MG63 (cell line): ENCODE data around the gene VPS37D. TPM values are rescaled to one million over a fixed set of nuclear protein-coding genes. Genes with fewer than 3 reads are reported as not detected.

Experiments
- DNase-seq: peaks from one replicate; pipeline ENCODE4 v3.0.0-alpha.2; 2020
- H3K27me3 ChIP-seq: fragments of 250-450 bp; sonication (Bioruptor Pico); 2 replicates; pipeline ENCODE4 v1.5.1; 2020; ENCODE audit warnings: mild to moderate bottlenecking, moderate library complexity
- H3K36me3 ChIP-seq: fragments of 250-450 bp; sonication (Bioruptor Pico); 2 replicates; pipeline ENCODE4 v1.5.1; 2020; ENCODE audit warnings: mild to moderate bottlenecking, moderate library complexity
- H3K4me3 ChIP-seq: fragments of 250-450 bp; sonication (Bioruptor Pico); 2 replicates; pipeline ENCODE4 v1.5.1; 2020; ENCODE audit warnings: mild to moderate bottlenecking, moderate library complexity
- H3K9me3 ChIP-seq: fragments of 250-450 bp; sonication (Bioruptor Pico); 2 replicates; pipeline ENCODE4 v1.5.1; 2020; ENCODE audit warnings: mild to moderate bottlenecking, moderate library complexity
- total RNA-seq: library from RNA; depleted of rRNA; stranded (reverse); fragments of >200 nt; shearing (Covaris generic); gene quantifications from 2 replicates; pipeline ENCODE4 v1.2.3, GENCODE V29; 2014; ENCODE audit warnings: low replicate concordance

VPS37D gene
- total RNA-seq, 1 experiment from 2014 or later, result 1.4 TPM

GRCh38 chr7:73696372-73696771 is 28.7 kb downstream of the VPS37D start:
- no peaks in the 10 kb centered on the region for H3K9me3 ChIP-seq
- peaks cover 2% of the 10 kb centered on the region for H3K36me3 ChIP-seq
- H3K4me3 ChIP-seq, result no peak overlapping the region
- H3K27me3 ChIP-seq, result no peaks in the 10 kb centered on the region
- DNase-seq, result no peak

- H3K9me3 ChIP-seq, result no peaks in the 10 kb centered on the region
- no peak for DNase-seq
- no peak overlapping the region for H3K4me3 ChIP-seq
- no peaks in the 10 kb centered on the region for H3K27me3 ChIP-seq
- no peaks in the 10 kb centered on the region; the same call in 1 of the 2 replicates for H3K36me3 ChIP-seq
Measured at GRCh38 chr7:73698410-73698809, 30.8 kb downstream of the VPS37D start.

GRCh38 chr7:73699370-73700068 is 31.9 kb downstream of the VPS37D start:
- no peak overlapping the region for H3K4me3 ChIP-seq
- H3K9me3 ChIP-seq, result no peaks in the 10 kb centered on the region
- no peak for DNase-seq
- no peaks in the 10 kb centered on the region for H3K27me3 ChIP-seq
- H3K36me3 ChIP-seq, result no peaks in the 10 kb centered on the region

GRCh38 chr7:73700069-73700423 is 32.4 kb downstream of the VPS37D start:
- Histone ChIP-seq H3K27me3 (no peaks in the 10 kb centered on the region), H3K36me3 (no peaks in the 10 kb centered on the region), H3K4me3 (no peak overlapping the region), H3K9me3 (no peaks in the 10 kb centered on the region)
- DNase-seq, result no peak

GRCh38 chr7:73700581-73701134 is 33.0 kb downstream of the VPS37D start:
- Histone ChIP-seq H3K9me3 (no peaks in the 10 kb centered on the region), H3K27me3 (no peaks in the 10 kb centered on the region), H3K4me3 (no peak overlapping the region), H3K36me3 (no peaks in the 10 kb centered on the region)
- no peak for DNase-seq

- no peak for DNase-seq
- Histone ChIP-seq H3K9me3 (no peaks in the 10 kb centered on the region), H3K36me3 (no peaks in the 10 kb centered on the region), H3K27me3 (no peaks in the 10 kb centered on the region), H3K4me3 (no peak overlapping the region)
Measured at GRCh38 chr7:73701357-73701995, 33.8 kb downstream of the VPS37D start.

GRCh38 chr7:73702226-73702625 is 34.6 kb downstream of the VPS37D start:
- DNase-seq, result no peak
- Histone ChIP-seq H3K4me3 (no peak overlapping the region), H3K9me3 (no peaks in the 10 kb centered on the region), H3K36me3 (no peaks in the 10 kb centered on the region), H3K27me3 (no peaks in the 10 kb centered on the region)

- DNase-seq, result no peak
- Histone ChIP-seq H3K4me3 (no peak overlapping the region), H3K27me3 (no peaks in the 10 kb centered on the region), H3K9me3 (no peaks in the 10 kb centered on the region), H3K36me3 (no peaks in the 10 kb centered on the region)
Measured at GRCh38 chr7:73702665-73703064, 35.0 kb downstream of the VPS37D start.

- no peak for DNase-seq
- Histone ChIP-seq H3K4me3 (no peak overlapping the region), H3K36me3 (no peaks in the 10 kb centered on the region), H3K9me3 (no peaks in the 10 kb centered on the region), H3K27me3 (no peaks in the 10 kb centered on the region)
Measured at GRCh38 chr7:73703225-73703624, 35.6 kb downstream of the VPS37D start.

GRCh38 chr7:73703757-73704639 is 36.4 kb downstream of the VPS37D start:
- Histone ChIP-seq H3K27me3 (no peaks in the 10 kb centered on the region), H3K4me3 (no peak overlapping the region), H3K36me3 (no peaks in the 10 kb centered on the region), H3K9me3 (no peaks in the 10 kb centered on the region)
- DNase-seq, result no peak

GRCh38 chr7:73704640-73705550 is 37.3 kb downstream of the VPS37D start:
- Histone ChIP-seq H3K36me3 (no peaks in the 10 kb centered on the region), H3K4me3 (no peak overlapping the region), H3K9me3 (no peaks in the 10 kb centered on the region), H3K27me3 (no peaks in the 10 kb centered on the region)
- DNase-seq, result no peak

GRCh38 chr7:73705551-73705920 is 37.9 kb downstream of the VPS37D start:
- DNase-seq, result no peak
- H3K36me3 ChIP-seq, result no peaks in the 10 kb centered on the region

GRCh38 chr7:73706126-73707044 is 38.8 kb downstream of the VPS37D start:
- Histone ChIP-seq H3K4me3 (no peak overlapping the region), H3K9me3 (no peaks in the 10 kb centered on the region), H3K27me3 (no peaks in the 10 kb centered on the region), H3K36me3 (no peaks in the 10 kb centered on the region)
- DNase-seq, result no peak

More at GRCh38 chr7:73705551-73705920, 37.9 kb downstream of the VPS37D start:
- no peak overlapping the region for H3K4me3 ChIP-seq
- no peaks in the 10 kb centered on the region for H3K27me3 ChIP-seq
- no peaks in the 10 kb centered on the region for H3K9me3 ChIP-seq

- Histone ChIP-seq H3K36me3 (no peaks in the 10 kb centered on the region), H3K27me3 (no peaks in the 10 kb centered on the region), H3K4me3 (no peak overlapping the region), H3K9me3 (no peaks in the 10 kb centered on the region)
- no peak for DNase-seq
Measured at GRCh38 chr7:73707045-73707631, 39.5 kb downstream of the VPS37D start.

- Histone ChIP-seq H3K4me3 (no peak overlapping the region), H3K36me3 (peaks cover 3% of the 10 kb centered on the region; the same call in 1 of the 2 replicates), H3K27me3 (no peaks in the 10 kb centered on the region), H3K9me3 (no peaks in the 10 kb centered on the region)
- DNase-seq, result no peak
Measured at GRCh38 chr7:73708961-73709549, 41.4 kb downstream of the VPS37D start.
